Mesothelial cell of epicardium (in vitro differentiated cells): ENCODE results near the gene MYZAP. TPM values are rescaled to one million over a fixed set of nuclear protein-coding genes. Genes with fewer than 3 reads are reported as not detected.

Experiments used
- DNase-seq, 2 experiments: peaks; one replicate each; pipeline ENCODE4 v3.0.0; 2021; ENCODE audit warnings: low spot score in 2 of 2; ENCODE audit not compliant: unreplicated experiment in 2 of 2
- H3K27ac Mint-ChIP-seq: 2 replicates; pipeline ENCODE4 v1.8.0; 2021; ENCODE audit warnings: mixed read lengths
- H3K27me3 Mint-ChIP-seq: 2 replicates; pipeline ENCODE4 v1.8.0; 2021; ENCODE audit warnings: low read depth, mixed read lengths
- H3K36me3 Mint-ChIP-seq: 2 replicates; pipeline ENCODE4 v1.8.0; 2021; ENCODE audit warnings: mixed read lengths
- H3K4me1 Mint-ChIP-seq: 2 replicates; pipeline ENCODE4 v1.8.0; 2021; ENCODE audit warnings: mixed read lengths
- H3K4me3 Mint-ChIP-seq: 2 replicates; pipeline ENCODE4 v1.8.0; 2021; ENCODE audit warnings: mild to moderate bottlenecking, moderate library complexity, mixed read lengths
- H3K9me3 Mint-ChIP-seq: 2 replicates; pipeline ENCODE4 v1.8.0; 2021; ENCODE audit warnings: mixed read lengths
- CTCF ChIP-seq: fragments of 200-600 bp; sonication (generic); IDR thresholded peaks from one replicate; pipeline ENCODE4 v1.5.0; 2021; ENCODE audit warnings: antibody characterized with exemption; ENCODE audit not compliant: unreplicated experiment
- total RNA-seq: library from RNA; stranded (reverse); gene quantifications from 3 replicates; pipeline ENCODE4 v1.2.1, GENCODE V29; 2021

MYZAP gene
- total RNA-seq, 1 donor from 2014 or later = 3.3 TPM

- H3K4me3 Mint-ChIP-seq = no peak overlapping the region
Measured at GRCh38 chr15:57570340-57570739, 21.4 kb upstream of the MYZAP start.

DNA sequence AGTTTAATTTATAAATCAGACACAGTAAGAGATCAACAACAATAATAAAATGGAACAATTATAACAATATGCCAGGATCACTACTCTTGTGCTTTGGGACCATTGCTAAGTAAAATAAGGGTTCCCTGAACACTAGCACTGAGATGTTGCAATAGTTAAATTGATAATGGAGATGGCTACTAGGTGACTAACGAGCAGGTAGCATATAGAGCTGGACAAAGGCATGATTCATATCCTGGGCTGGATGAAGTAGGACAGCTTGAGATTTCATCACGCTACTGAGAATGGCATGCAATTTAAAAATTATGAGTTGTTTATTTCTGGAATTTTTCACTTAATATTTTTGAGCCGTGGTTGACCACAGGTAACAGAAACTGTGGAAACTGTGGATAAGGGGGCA lies 20.7 kb upstream of the MYZAP start:
- Mint-ChIP-seq H3K4me1 (peaks cover 10% of the 10 kb centered on the region), H3K4me3 (no peak overlapping the region), H3K9me3 (no peaks in the 10 kb centered on the region), H3K36me3 (no peaks in the 10 kb centered on the region), H3K27ac (no peak overlapping the region), H3K27me3 (no peaks in the 10 kb centered on the region)
- DNase-seq = no peak
- no peak for TF ChIP-seq CTCF

More at GRCh38 chr15:57570340-57570739, 21.4 kb upstream of the MYZAP start:
- Mint-ChIP-seq H3K9me3 (no peaks in the 10 kb centered on the region), H3K27me3 (no peaks in the 10 kb centered on the region), H3K4me1 (peaks cover 10% of the 10 kb centered on the region), H3K27ac (no peak overlapping the region), H3K36me3 (no peaks in the 10 kb centered on the region)
- no peak for TF ChIP-seq CTCF
- DNase-seq = no peak

DNA sequence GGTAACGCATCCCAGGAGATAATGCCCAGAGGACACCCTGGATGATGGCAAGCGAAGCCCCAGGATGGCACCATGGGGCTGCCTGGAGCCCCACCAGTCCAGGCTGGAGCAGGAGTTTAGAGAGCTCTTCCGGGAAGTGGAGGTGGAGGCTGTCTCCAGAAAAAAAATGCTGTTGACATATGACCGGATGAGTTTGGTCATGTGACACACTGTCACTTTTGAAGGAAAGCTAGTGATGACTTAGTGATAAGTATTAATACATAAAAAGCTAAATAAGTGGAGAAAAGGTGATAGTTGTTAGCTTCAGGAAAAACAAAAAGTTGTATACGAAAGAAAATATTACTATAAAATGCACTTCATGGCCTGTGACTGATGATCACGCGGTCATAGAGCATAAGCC lies 20.0 kb upstream of the MYZAP start:
- H3K27me3 Mint-ChIP-seq = no peaks in the 10 kb centered on the region
- H3K9me3 Mint-ChIP-seq = no peaks in the 10 kb centered on the region
- no peak overlapping the region for H3K27ac Mint-ChIP-seq
- H3K36me3 Mint-ChIP-seq = no peaks in the 10 kb centered on the region
- no peak overlapping the region for H3K4me3 Mint-ChIP-seq
- TF ChIP-seq CTCF = no peak
- no peak for DNase-seq
- peaks cover 10% of the 10 kb centered on the region for H3K4me1 Mint-ChIP-seq

GRCh38 chr15:57572468-57572867 lies 19.2 kb upstream of the MYZAP start:
- DNase-seq = no peak
- no peak for TF ChIP-seq CTCF
- Mint-ChIP-seq H3K4me3 (no peak overlapping the region), H3K36me3 (no peaks in the 10 kb centered on the region), H3K9me3 (no peaks in the 10 kb centered on the region), H3K27ac (no peak overlapping the region), H3K4me1 (peaks cover 7% of the 10 kb centered on the region), H3K27me3 (no peaks in the 10 kb centered on the region)

- TF ChIP-seq CTCF = no peak
- H3K9me3 Mint-ChIP-seq = no peaks in the 10 kb centered on the region
- H3K36me3 Mint-ChIP-seq = no peaks in the 10 kb centered on the region
- H3K4me1 Mint-ChIP-seq = peaks cover 2% of the 10 kb centered on the region
- no peak for DNase-seq
- no peak overlapping the region for H3K27ac Mint-ChIP-seq
- H3K27me3 Mint-ChIP-seq = no peaks in the 10 kb centered on the region
- no peak overlapping the region for H3K4me3 Mint-ChIP-seq
Measured at GRCh38 chr15:57573151-57573550, 18.6 kb upstream of the MYZAP start.

DNA sequence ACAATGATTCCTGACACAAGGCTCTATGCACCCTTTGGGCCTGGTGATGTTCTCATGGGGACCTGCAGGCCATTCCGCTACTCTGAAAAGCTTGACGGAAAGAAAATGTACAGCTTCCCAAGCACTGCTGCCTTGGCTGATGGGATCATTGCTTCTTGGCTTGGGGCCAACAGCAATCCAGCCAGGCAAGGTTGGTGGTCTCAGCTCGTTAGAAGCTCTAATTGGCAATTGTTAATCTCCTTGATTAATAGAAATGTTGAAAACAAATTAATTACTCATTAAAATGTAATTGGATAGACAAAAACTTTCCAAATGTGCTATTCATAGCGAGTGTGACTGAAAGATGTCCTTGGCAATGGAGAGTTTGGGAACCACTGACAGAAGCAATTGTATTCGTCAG lies 16.3 kb upstream of the MYZAP start:
- no peak for TF ChIP-seq CTCF
- no peaks in the 10 kb centered on the region for H3K9me3 Mint-ChIP-seq
- H3K27ac Mint-ChIP-seq = no peak overlapping the region
- no peak overlapping the region for H3K4me3 Mint-ChIP-seq
- H3K4me1 Mint-ChIP-seq = peaks cover 10% of the 10 kb centered on the region
- no peaks in the 10 kb centered on the region for H3K36me3 Mint-ChIP-seq
- DNase-seq = no peak
- H3K27me3 Mint-ChIP-seq = no peaks in the 10 kb centered on the region
